ENCODE results near the gene TK2.
"Not testable (repeated sequence)": the region's sequence is repeated elsewhere in the genome, so short reads cannot be mapped to it uniquely, and the experiment has no call there.

Gene TK2

DNA sequence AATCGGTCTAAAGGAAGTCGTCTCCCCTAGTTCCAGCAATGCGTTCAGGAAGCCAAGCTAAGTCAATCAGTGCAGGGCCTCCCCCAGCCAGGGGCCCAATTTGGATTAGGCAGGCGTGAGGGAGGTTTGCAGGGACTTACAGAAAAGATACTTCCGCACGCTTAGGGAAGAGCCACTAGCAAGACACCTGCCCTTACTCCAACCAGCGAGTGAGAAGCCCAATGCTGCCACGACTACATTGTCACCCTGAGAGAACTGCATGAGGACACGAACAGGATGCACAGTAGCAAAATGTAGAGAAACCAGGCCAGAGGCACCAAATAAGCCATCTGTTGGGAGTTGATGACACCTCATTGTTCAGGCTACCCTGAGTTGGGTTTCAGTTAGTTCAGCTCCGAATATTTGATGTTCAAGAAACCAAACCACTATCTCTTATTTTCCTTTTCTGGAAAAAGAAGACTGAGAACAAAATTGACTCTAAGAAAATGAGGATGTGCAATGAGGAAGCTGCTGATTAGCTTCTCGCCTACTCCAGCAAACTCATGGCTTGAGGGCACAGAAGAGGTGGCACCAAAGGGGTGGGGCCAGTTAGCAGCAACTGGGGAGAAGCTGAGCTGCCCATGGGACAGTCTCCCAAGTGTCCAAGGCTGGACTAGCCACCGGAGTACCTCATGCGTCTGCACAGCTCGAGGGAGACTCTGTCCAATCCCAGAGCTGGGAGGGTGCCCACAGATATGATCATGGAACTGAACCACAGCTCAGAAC is 29.3 kb downstream of the TK2 start:
- no peak for DNase-seq (ENCODE audit: low read depth in 2 of 2)

DNA sequence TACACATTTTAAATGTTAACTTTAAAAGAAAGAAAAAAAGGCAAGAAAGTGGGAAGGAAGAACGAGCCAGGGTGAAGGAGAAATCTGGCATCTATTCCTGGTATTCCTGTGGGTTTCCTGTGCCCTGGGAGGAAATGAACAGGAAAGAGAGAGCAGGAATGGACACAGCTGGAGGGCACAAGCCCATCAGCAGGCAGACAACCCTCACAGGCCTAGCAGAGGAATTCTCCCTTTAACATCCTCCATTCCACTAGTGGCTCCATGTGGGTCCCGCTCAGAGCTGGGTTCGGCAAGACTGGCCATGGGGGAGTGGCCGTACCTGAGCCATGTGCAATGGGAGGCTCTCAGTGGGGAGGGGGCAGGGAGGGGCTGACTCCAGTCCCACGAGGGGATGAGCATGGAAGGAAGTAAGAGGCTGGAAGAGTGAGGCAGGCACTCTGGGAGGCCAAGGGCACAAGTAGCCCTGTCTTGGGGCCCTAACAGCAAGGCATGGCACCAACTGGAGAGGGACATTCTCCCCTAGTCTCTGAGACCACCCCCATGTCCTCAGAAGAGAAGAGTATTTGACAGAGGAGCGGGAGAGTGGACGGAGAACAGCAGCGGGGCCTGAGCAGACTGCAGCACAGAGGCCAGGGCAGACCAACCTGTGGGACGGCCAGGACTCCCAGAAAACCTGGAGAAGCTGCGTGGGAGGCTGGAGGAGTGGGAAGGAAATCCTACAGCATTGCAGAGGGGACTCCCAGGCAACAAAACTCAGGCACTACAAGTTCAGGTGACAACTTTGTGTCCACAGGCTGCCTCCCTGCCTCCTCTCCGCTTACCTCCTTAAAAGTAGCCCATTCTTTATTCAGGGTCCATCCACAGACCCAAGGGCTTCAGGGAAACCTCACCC is 30.2 kb downstream of the TK2 start:
- no peak for DNase-seq (ENCODE audit: low read depth in 2 of 2)

GRCh38 chr16:66517586-66518263 is 32.2 kb downstream of the TK2 start:
- no peak for DNase-seq (ENCODE audit: low read depth in 2 of 2)

DNA sequence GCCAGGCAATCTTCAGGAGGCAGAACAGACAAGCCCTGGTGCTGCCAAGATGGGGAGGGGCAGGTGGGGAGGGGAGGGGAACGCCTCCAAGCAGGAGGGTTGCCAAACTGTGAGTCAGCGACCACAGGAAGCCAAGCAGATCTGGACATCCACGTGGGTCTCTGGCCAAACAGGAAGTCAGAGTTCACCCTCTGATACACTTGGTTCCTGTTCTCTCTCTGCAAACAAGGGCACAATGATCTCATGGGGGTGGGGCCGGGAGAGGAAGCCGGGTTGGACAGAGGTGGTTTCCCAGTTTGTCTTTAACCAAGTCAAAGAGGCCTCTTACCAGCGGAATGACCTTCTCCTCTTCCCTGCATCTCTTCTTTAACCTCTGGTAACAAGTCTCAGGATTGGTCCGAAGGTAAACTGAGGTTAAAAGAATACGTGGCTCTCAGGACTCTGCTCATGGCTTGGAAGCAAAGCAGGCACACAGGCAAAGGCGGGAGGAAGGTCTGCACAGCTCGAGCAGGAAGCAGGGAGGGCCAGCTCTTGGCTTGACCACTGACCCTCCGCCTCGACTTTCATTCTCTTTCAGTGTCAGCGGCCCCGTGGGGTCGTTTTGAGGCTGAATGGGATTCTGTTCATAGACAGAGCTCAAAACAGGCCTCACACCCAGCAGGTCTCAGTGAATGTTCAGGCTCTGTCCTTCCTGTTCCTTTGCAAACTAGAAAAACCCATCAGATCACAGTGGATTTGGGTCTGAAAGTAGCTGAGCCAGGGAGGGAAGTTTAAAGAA is 32.9 kb downstream of the TK2 start:
- DNase-seq (ENCODE audit: low read depth in 2 of 2), result peak; percentile 78 to 80

- DNase-seq (ENCODE audit: low read depth in 2 of 2), result no peak
Measured at GRCh38 chr16:66516509-66516807, 33.5 kb downstream of the TK2 start.

- no peak for DNase-seq (ENCODE audit: low read depth in 2 of 2)
Measured at GRCh38 chr16:66515596-66516508, 34.1 kb downstream of the TK2 start.

GRCh38 chr16:66514980-66515595 is 34.8 kb downstream of the TK2 start:
- DNase-seq (ENCODE audit: low read depth in 2 of 2), result not testable (repeated sequence)

DNA sequence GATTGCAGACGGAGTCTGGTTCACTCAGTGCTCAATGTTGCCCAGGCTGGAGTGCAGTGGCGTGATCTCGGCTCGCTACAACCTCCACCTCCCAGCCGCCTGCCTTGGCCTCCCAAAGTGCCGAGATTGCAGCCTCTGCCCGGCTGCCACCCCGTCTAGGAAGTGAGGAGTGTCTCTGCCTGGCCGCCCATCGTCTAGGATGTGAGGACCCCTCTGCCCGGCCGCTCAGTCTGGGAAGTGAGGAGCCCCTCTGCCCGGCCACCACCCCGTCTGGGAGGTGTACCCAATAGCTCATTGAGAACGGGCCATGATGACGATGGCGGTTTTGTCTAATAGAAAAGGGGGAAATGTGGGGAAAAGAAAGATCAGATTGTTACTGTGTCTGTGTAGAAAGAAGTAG is 35.5 kb downstream of the TK2 start:
- not testable (repeated sequence) for DNase-seq (ENCODE audit: low read depth in 2 of 2)

DNA sequence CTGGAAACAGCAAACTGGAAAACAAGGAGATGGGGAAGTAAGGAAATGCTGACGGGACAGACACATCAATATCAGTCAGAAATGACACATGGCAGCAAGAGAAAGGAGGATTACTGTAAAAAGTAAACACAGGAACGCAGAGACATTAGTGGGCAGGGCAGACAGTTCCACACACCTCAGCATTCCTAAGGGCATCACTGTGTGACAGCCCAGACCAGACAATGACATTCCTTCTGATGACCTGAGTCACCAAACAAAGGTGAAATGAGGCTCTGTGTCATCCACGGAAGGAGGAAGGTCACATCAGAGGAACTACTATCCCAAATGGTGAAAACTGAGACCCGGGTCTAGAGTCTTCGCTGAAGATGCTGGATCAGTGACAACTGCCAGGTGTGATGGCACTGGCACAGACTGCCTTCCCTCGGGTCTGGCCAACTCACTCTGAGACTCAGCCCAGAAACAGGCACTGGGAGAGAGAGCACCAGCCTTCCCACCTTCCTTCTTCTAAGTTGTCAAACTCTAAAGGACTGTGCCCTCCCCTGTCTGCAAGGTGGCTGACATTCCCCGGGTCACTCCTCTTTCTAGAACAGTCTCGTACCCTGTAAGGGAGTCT is 36.7 kb downstream of the TK2 start:
- no peak for DNase-seq (ENCODE audit: low read depth in 2 of 2)

- DNase-seq (ENCODE audit: low read depth in 2 of 2), result no peak
Measured at GRCh38 chr16:66512272-66513110, 37.4 kb downstream of the TK2 start.

DNA sequence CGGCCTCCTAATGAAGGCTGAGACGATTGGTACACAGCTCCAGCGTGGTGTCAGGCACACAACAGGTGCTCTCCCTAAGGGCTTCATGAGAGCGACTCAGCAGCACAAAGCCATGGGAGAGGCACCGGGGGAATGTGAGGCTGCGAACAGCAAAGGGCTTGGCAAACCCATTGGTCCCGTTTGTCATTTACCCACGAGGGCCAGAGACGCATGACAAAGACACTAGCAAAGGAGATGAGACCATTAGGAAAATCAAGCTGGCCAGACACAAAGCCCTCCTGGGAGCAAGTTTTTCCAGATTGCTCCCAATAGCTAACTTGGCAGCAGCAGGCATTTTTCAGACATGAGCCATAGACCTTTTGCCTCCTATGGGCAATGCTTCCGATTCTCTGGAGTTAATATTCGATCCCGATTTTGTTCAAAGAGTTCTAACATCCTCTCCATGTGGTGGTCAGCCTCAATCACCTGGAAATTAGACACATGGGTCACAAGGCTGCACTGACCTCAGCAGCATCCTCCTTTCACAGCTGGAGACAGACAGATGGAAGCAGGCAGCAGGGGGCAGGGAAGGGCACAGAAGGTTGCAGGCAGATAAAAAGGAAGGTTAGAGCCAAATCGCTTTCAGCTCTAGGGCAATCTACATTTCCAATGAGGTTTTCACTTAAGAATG is 38.2 kb downstream of the TK2 start:
- DNase-seq (ENCODE audit: low read depth in 2 of 2), result no peak

GRCh38 chr16:66510711-66511601 is 39.0 kb downstream of the TK2 start:
- no peak for DNase-seq (ENCODE audit: low read depth in 2 of 2)

DNA sequence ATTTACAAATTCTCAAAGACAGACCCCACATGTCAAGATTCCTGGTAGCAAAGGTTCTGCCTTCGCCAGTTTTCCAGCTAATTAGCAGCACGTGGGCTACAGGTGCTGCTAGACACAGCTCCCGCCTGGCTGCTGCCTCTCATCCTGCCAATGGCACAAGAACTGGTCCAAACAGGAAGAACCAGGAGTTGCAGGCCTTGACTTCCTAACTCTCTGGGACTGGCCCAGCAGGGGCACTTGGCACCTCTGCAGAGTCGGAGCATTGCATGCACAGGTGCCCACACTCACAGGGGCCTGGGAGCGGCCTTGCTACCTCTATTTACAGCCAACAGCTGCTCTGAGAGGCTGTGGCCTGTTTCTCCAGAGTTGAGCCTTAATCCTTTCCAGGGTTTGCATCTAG is 39.6 kb downstream of the TK2 start:
- no peak for DNase-seq (ENCODE audit: low read depth in 2 of 2)

DNA sequence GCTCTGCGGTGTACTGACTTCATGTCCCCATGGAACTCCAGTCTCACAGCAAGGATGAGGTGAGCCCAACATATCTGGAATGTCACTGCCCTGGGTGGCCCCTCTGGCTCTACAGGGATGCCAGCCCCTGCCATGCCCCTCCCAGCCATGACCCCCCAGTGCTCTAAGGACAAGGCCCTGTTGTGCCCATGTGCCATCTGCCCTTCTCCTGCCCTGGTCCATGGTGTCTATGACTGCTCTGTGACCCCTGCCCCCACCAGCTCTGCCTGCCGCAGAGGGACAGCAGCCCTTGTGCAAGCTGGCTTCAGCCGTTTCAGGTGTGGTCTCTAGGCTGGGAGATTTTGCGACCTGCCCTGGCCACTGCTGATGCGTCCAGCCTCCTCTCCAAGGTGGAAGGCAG is 40.3 kb downstream of the TK2 start:
- no peak for DNase-seq (ENCODE audit: low read depth in 2 of 2)

DNA sequence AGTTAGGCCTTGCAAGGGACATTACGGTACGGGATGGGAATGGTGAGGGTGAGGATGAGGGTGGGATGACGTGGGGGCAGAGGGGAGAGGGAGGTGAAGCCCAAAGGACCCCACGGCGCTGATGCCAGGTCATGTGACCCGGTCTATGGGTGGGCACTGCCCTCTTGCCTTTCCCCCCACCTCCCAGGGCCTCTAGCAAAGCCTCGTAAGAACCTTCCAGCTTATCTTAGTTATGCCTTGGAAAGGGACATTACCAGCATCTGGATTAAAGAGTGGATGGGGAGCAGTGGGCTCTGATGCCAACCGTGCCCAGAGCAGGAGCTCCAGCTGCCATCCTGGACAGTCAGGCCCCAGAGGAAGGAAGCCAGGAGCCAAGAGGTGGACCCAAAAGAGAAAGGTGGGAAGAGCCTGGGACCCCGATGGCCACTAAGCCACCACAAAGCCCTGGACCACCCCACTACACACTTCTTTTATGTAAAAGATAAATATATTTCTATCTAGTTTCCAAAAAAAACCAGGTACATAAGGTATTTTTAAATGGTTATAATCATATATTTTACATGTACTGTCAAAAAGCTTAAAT is 40.9 kb downstream of the TK2 start:
- no peak for DNase-seq (ENCODE audit: low read depth in 2 of 2)

- DNase-seq (ENCODE audit: low read depth in 2 of 2), result no peak
Measured at GRCh38 chr16:66508248-66508913, 41.5 kb downstream of the TK2 start.
